ELF-1 (cell line): Measurements from ENCODE around the gene ASPDH.
"Not testable (repeated sequence)": the region's sequence is repeated elsewhere in the genome, so short reads cannot be mapped to it uniquely, and the experiment has no call there.

Experiments
- DNase-seq: peaks from one replicate; pipeline ENCODE4 v3.0.0-alpha.2; 2016; ENCODE audit warnings: low read depth, low spot score

The ASPDH gene

GRCh38 chr19:50547385-50548190 is 33.9 kb upstream of the ASPDH start:
- DNase-seq = no peak

GRCh38 chr19:50546527-50547221 is 33.0 kb upstream of the ASPDH start:
- no peak for DNase-seq

GRCh38 chr19:50542943-50543342 is 29.2 kb upstream of the ASPDH start:
- DNase-seq = no peak

GRCh38 chr19:50537769-50538230 is 24.1 kb upstream of the ASPDH start:
- peak; percentile 98 for DNase-seq

GRCh38 chr19:50537306-50537685 is 23.6 kb upstream of the ASPDH start:
- no peak for DNase-seq

GRCh38 chr19:50536662-50537305 is 23.1 kb upstream of the ASPDH start:
- no peak for DNase-seq

GRCh38 chr19:50535672-50536187 is 22.0 kb upstream of the ASPDH start:
- DNase-seq = peak; percentile 59

GRCh38 chr19:50534478-50534877 is 20.8 kb upstream of the ASPDH start:
- no peak for DNase-seq

- DNase-seq = no peak
These were observed 19.2 kb upstream of the ASPDH start for GRCh38 chr19:50532952-50533351.

GRCh38 chr19:50531171-50531612 is 17.5 kb upstream of the ASPDH start:
- no peak for DNase-seq

GRCh38 chr19:50528052-50528451 is 14.3 kb upstream of the ASPDH start:
- not testable (repeated sequence) for DNase-seq

GRCh38 chr19:50522881-50523280 is 9.2 kb upstream of the ASPDH start:
- DNase-seq = no peak

GRCh38 chr19:50520822-50521465 is 7.2 kb upstream of the ASPDH start:
- no peak for DNase-seq

GRCh38 chr19:50519006-50519575 is 5.4 kb upstream of the ASPDH start:
- no peak for DNase-seq

GRCh38 chr19:50518091-50519005 is 4.6 kb upstream of the ASPDH start:
- DNase-seq = no peak

GRCh38 chr19:50517704-50518075 is 4.0 kb upstream of the ASPDH start:
- DNase-seq = no peak

- no peak for DNase-seq
These were observed 3.4 kb upstream of the ASPDH start for GRCh38 chr19:50516964-50517703.

- DNase-seq = no peak
These were observed 2.7 kb upstream of the ASPDH start for GRCh38 chr19:50516456-50516855.

- no peak for DNase-seq
These were observed 1.5 kb upstream of the ASPDH start for GRCh38 chr19:50515168-50515561.
